Cardiac fibroblast (primary cell): ENCODE results near the gene SECISBP2.
"Not testable (repeated sequence)": the region's sequence is repeated elsewhere in the genome, so short reads cannot be mapped to it uniquely, and the experiment has no call there.

Source experiments
- DNase-seq, 2 donors: peaks; one replicate each; pipeline versions ENCODE4 v3.0.0 to v3.0.0-alpha.2; 2010; ENCODE audit warnings: low read depth in 2 of 2
- H3K4me3 ChIP-seq, 2 donors: replicated peaks in 1 of 2; 1 replicate in 1 of 2; 2 replicates in 1 of 2; pipeline ENCODE4 v1.5.1; 2011; ENCODE audit warnings: low read depth in 2 of 2, low read length in 2 of 2, mild to moderate bottlenecking in 2 of 2, moderate library complexity in 1 of 2
- CTCF ChIP-seq: IDR thresholded peaks from one replicate; pipeline ENCODE4 v1.5.1; 2011; ENCODE audit warnings: low read depth, mild to moderate bottlenecking, low read length, inconsistent platforms

SECISBP2 gene

GRCh38 chr9:89330513-89330912 is 12.2 kb downstream of the SECISBP2 start:
- H3K4me3 ChIP-seq, result no peak overlapping the region
- no peak for TF ChIP-seq CTCF
- no peak for DNase-seq

- no peak for TF ChIP-seq CTCF
Observed at GRCh38 chr9:89339807-89340206, 21.5 kb downstream of the SECISBP2 start.

GRCh38 chr9:89340332-89340731 is 22.0 kb downstream of the SECISBP2 start:
- TF ChIP-seq CTCF, result no peak
- H3K4me3 ChIP-seq, result no peak overlapping the region

More at GRCh38 chr9:89339807-89340206, 21.5 kb downstream of the SECISBP2 start:
- no peak overlapping the region for H3K4me3 ChIP-seq
- no peak for DNase-seq

GRCh38 chr9:89342213-89342612 is 23.9 kb downstream of the SECISBP2 start:
- DNase-seq, result no peak
- H3K4me3 ChIP-seq, result no peak overlapping the region
- no peak for TF ChIP-seq CTCF

More at GRCh38 chr9:89340332-89340731, 22.0 kb downstream of the SECISBP2 start:
- DNase-seq, result no peak

GRCh38 chr9:89342948-89343347 is 24.6 kb downstream of the SECISBP2 start:
- TF ChIP-seq CTCF, result no peak
- peak in 1 of 2 donors; percentile 12 for DNase-seq

GRCh38 chr9:89343812-89344211 is 25.5 kb downstream of the SECISBP2 start:
- not testable (repeated sequence) for DNase-seq

More at GRCh38 chr9:89342948-89343347, 24.6 kb downstream of the SECISBP2 start:
- H3K4me3 ChIP-seq, result no peak overlapping the region

GRCh38 chr9:89345476-89345875 is 27.2 kb downstream of the SECISBP2 start:
- no peak overlapping the region for H3K4me3 ChIP-seq
- no peak for TF ChIP-seq CTCF
- DNase-seq, result no peak

More at GRCh38 chr9:89343812-89344211, 25.5 kb downstream of the SECISBP2 start:
- H3K4me3 ChIP-seq, result not testable (repeated sequence)
